SKM-1 treated with dmso at 0.1 percent for 144 hours (cell line): ENCODE results near the gene MPLKIP.
"Not testable (repeated sequence)": the region's sequence is repeated elsewhere in the genome, so short reads cannot be mapped to it uniquely, and the experiment has no call there.

Source experiments
- DNase-seq: peaks from one replicate; lab custom pipeline; 2025; ENCODE audit not compliant: unreplicated experiment; lab: John Stamatoyannopoulos, UW

The MPLKIP gene

DNA sequence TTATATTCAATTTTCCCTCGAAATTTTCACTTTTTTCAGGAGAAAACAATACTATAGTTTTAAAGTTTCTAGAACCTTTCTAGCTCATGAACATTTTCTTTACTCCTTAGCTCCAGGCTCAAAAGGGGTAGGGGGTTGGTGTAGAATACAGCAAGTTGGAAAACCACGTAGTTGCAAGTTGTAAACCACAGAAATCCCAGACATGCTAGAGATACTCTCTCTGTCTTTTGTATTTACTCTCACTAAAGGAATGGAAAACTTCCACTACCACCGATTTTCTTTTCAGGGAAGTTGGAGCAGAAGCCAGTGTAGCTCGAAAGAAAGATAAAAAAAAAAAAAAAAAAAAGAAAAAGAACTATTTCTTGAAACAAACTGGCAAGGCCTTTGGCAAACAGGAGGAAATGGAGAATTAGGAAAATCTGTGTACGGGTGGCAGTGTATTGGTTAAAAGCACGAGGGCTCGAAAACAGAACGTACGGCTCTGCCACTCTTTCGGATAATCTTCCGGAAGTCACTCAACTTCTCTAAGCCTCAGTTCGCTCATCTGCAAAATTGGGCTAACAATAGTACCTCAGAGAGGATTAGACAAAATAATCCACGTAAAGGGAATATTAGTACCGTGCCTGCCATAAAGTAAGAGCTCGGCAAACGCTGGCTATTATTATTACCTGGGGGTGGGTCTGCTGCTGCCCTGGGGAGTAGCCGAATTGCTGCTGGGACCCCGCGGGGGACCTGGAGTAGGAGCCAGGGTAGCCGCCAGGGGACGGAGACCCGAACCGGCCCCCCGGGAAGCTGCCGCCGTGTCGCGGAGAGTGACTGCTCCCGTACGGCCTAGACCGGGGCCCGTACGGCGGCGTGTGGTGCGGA is 628 bp downstream of the MPLKIP start:
- DNase-seq, result peak; percentile 44

DNA sequence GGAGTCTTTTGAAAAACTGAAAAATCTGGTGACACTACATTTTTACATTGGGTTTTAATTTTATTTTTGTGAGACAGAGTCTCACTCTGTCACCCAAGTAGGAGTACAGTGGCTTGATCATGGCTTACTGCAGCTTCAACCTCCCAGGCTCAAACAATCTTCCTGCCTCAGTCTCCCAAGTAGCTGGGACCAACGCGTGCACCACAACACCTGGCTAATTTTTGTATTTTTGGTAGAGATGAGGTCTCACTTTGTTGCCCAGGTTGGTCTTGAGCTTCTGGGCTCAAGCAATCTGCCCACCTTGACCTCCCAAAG is 11.5 kb downstream of the MPLKIP start:
- DNase-seq, result no peak

DNA sequence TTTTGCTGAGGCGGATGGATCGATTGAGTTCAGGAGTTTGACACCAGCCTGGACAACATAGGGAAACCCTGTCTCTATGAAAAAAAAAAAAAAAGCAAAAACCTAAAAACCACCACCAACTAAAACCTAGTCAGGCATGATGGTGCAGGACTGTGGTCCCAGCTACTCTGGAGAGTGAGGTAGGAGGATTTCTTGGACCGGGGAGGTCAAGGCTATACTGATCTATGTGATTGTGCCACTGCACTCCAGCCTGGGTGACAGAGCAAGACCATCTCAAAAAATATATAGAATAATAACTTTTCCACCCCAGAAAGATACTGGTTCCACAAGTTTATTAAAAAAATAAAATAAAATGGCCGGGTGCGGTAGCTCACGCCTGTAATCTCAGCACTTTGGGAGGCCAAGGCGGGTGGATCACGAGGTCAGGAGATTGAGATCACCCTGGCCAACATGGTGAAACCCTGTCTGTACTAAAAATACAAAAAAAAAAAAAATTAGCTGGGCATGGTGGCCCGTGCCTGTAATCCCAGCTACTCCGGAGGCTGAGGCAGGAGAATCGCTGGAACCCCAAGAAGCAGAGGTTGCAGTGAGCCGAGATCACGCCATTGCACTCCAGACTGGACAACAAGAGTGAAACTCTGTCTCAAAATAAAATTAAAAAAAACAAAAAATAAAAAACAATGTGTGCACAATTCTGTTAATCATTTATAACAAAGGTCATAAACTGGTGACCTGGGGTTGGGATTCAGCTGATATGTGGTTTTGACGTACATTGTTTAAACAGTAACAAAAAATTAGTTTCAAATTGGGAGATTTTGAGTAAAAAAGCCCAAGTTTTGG is 12.1 kb downstream of the MPLKIP start:
- DNase-seq, result not testable (repeated sequence)

DNA sequence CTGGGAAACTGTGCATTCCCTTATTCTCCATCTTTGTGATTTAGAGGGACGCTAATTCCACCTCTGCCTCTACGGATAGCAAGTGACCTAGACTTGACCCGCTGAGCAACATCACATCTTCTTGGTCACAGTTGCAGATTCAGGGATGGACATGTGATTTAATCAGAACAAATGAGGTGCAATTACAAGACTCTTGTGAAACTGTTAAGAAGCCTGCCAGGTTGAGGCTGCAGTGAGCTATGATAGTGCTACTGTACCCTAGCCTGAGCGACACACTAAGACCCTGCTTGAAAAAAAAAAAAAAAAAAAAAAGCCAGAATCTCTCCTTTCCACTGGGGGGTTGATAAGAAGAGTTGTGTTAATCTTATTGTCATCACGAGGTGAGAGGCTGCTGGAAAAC is 14.4 kb downstream of the MPLKIP start:
- no peak for DNase-seq

DNA sequence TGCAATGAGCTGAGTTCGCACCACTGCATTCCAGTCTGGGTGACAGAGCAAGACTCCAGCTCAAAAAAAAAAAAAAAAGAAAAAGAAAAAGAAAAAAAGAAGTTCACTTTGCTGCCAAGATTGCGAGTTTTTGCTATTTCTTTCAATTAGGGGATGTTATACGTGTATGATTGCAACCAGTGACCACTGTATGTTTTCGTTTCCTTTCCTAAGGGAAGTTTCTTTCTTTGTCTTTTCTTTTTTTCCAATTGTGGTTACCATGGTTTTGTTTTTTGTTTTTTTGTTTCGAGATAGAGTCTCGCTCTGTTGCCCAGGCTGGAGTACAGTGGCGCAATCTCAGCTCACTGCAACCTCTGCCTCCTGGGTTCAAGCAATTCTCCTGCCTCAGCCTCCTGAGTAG is 16.2 kb downstream of the MPLKIP start:
- DNase-seq, result not testable (repeated sequence)

DNA sequence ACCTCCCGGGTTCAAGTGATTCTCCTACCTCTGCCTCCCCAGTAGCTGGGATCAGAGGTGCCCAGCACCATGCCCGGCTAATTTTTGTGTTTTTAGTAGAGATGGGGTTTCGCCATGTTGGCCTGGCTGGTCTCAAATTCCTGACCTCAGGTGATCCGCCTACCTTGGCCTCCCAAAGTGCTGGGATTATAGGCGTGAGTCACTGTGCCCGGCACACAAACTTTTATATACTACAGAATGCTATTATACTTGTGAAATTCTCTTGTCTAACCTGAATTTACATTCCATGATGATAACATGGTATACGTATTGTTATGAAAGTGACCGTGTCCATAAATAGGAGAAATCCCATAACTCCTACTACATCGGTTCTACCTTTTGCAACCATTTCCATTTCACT is 17.2 kb downstream of the MPLKIP start:
- not testable (repeated sequence) for DNase-seq

DNA sequence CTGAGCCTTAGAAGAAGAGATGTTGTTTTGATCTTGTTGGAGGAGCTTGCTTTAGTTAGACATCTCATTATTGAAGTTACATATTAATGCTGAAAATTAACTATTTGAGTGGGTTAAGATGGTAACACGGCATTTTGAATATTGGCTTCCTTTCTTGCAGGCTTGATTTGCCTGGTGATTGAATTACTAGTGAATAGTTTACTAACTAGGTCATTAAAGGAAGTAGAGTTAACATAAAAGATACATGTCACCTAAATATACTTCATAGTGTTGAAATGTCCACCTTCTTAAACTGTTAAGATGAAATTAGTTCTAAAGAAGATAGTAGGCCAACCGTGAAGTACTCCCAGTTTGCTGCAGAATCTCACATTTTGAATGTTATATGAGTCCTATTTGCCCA is 18.5 kb downstream of the MPLKIP start:
- DNase-seq, result no peak

DNA sequence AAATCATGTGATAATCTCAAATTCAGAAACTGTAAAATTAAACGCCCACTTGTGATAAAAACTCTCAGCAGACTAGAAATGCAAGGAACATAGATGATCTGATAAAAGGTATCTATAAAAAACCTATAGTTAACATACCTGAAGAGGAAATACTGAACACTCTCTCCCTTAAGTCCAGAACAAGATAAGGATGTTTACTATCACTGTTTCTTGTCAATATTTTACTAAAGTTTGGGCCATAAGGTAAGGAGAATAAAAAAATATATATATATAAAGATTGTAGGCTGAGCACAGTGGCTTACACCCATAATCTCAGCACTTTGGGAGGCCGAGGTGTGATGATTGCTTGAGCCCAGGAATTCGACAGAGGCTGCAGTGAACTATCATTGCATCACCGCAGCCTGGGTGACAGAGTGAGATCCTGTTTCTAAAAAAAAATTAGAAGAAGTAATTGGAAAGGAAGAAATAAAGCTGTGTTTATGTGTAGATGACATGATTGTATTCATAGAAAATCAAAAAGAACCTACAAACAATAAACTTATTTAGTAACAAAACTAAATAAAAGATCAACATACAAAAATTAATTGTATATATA is 28.4 kb downstream of the MPLKIP start:
- DNase-seq, result peak; percentile 8

DNA sequence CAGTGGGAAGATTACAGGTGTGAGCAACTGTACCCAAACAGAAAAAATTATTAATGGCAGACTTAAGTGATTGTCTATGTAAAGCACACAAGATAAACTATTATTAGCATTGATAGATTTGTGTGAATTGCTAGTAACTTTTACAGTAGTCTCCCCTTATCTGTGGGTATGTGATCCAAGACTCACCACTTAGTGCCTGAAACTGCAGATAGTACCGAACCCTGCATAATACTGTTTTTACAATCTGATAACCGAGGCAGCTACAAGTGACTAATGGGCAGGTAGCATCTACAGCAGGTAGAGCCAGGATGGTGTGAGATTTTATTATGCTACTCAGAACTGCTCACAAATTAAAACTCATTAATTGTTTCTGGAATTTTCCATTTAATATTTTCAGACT is 31.5 kb downstream of the MPLKIP start:
- no peak for DNase-seq

DNA sequence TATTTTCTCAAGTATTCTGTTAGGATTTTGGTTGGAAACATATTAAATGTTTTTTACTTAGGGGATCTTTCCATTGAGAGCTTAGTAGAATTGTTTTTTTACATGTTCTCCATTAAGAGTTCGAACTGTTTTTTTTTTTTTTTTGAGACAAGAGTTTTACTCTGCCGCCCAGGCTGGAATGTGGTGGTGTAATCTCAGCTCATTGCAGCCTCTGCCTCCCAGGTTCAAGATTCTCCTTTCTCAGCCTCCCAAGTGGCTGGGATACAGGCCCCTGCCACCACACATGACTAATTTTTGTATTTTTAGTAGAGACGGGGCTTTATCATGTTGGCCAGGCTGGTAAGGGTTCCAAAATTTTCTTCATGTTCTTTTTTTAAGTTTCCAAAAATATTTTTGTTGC is 33.2 kb downstream of the MPLKIP start:
- no peak for DNase-seq

DNA sequence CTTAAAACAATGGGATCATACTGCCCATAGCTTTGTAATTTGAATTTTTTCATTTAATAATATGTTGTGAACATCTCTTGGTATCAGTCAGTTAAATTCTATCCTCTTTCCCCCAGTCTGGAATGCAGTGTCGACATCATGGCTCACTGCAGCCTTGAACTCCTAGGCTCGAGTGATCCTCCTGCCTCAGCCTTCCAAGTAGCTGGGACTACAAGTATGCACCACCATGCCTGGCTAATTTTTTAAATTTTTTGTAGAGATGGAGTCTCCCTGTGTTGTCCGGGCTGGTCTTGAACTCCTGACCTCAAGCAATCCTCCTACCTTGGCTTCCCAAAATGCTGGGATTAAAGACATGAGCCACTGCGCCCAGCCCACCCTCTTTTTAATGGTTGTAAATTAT is 34.6 kb downstream of the MPLKIP start:
- no peak for DNase-seq

DNA sequence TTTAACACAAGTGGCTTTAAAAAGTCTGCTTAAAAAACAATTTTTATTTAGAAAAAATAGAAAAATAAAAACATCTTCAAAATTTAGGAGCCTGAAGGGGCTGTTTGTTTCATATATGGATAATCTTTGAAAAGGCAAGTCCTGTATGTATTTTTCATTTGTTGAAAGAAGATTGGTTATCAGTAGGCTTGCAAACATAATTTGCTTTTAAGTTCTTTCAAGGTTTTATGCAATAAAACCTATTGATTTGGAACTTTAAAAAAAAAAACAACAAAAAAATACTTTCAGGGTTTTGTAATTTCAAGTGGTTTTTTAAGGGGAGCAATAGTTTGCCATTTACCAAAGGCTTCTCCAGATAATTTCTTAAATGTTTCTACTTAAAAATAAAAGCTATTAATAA is 35.6 kb downstream of the MPLKIP start:
- DNase-seq, result no peak

DNA sequence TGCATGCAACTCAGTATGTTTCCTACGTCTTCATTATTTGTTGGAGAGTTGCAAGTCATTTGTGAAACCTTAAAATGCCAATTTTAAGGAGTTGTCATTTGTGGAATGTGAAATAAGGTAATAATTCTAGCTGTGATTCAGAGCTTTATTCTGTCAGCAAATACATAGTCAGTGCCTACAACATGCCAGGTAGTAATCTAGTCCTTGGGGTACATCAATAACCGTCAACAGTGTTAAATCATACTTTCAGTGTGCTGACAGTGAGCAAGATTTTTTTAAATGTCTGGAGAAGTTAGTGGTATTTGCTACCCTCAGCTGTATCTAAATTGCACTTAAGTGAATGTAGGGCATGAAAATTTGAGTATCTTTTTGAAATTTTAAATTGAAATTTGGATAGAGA is 36.7 kb downstream of the MPLKIP start:
- no peak for DNase-seq

DNA sequence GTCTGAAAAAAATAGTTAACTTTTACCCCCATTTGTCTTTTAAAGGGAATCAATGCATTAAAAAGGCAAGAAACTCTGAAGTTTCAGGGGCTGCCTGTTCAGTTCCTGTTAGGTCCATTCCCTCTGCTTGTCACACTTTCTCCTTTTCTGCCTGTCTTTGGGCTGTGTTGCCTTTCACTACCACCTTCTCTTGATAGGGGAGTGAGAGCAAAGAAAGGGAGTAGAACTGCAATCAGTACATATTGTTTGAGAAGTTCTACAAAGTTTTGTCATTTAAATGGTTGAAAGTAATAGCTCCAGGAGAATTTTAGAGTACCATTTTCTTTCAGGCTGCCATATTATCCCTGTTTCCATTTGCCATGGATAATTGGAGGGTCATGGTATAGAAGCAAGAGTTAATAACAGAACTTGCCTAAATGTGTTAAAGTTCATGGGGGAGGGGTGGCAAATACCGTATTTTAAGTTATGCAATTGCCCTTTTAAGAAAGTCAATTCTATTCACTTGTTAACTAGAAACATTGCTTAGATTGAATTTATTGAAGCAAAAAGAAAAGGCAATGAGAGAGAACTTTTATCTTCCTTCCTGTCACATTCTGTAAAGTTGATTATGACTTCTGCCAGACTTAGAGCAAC is 38.6 kb downstream of the MPLKIP start:
- DNase-seq, result no peak

DNA sequence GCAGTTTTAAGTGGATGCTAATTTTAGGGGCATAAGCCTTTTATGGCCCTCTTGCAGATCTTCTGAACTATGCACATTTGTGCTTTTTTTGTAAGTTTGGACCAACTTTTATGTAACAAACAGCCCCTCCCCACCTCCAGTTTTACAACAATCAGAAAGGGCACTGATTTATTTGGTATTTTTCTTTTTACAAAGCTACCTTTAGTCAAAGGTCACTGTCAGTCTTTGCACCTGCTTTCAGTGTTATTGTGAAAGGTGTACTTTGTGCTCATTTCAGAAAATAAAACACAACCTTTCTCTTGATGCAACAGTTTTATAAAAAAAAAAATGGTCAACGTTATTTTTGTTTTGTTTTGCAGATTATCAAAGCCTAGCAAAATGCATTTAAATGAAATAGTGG is 39.2 kb downstream of the MPLKIP start:
- no peak for DNase-seq

DNA sequence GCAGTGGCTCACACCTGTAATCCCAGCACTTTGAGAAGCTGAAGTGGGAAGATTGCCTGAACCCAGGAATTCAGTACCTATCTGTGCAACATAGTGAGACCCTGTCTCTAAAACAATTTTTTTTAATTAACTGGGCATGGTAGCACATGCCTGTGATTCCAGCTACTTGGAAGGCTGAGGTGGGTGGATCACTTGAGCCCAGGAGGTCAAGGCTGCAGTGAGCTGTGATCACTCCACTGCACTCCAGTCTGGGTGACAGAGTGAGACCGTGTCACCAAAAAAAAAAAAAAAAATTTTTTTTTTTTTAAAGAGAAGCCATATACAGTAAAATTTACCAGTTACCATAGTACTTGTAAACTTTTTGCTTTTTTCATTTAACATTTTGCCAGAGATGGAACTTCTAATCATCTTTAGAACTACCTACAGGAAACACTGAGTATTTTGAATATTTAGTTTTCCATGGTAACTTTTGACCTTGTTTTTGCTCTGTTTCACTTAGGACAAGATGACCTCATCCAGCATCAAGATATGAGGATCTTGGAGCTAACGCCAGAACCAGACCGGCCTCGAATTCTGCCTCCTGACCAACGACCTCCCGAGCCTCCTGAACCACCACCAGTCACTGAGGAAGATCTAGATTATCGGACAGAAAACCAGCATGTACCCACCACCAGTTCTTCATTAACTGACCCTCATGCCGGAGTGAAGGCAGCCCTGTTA is 40.6 kb downstream of the MPLKIP start:
- no peak for DNase-seq

DNA sequence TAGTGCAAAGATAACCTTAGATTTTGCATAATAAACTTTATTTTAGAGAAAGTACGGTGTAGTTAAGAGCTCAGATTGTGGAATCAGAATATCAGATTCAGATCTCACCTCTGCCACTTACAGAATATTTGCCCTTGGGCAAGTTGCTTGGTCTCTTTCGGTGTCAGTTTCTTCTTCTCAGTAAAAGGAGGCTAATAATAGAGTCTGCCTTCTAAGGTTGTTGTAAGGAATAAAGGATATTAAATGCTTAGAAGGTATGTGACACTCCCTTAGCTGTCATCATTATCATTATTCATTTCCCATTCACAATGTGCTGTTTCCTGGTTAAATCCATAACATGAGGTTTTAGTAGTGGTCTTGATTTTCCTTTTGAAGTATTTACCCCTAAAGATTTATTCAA is 42.2 kb downstream of the MPLKIP start:
- no peak for DNase-seq

DNA sequence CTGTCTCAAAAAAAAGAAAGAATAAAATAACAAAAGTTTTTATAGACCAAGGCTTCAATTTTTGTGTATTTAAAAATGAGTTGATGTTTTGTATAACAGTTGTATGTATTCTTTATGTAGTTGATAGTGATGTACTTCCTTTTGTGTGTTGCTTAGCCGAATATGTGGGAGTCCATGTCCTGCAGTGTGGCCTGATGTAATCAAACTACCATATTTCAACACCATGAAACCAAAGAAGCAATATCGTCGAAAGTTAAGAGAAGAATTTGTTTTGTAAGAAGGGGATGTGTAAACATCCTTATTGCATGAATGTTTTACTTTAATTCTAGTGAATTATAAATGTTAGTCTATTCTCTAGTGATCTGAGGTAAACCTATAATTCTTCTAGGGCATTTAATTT is 56.6 kb downstream of the MPLKIP start:
- DNase-seq, result peak; percentile 72
